ENCODE measurements around the gene GAB1. TPM values are rescaled to one million over a fixed set of nuclear protein-coding genes. Genes with fewer than 3 reads are reported as not detected.
"Not testable (repeated sequence)": the region's sequence is repeated elsewhere in the genome, so short reads cannot be mapped to it uniquely, and the experiment has no call there.

Gene GAB1
- total RNA-seq, 1 donor from 2014 or later, result 7.3 TPM

DNA sequence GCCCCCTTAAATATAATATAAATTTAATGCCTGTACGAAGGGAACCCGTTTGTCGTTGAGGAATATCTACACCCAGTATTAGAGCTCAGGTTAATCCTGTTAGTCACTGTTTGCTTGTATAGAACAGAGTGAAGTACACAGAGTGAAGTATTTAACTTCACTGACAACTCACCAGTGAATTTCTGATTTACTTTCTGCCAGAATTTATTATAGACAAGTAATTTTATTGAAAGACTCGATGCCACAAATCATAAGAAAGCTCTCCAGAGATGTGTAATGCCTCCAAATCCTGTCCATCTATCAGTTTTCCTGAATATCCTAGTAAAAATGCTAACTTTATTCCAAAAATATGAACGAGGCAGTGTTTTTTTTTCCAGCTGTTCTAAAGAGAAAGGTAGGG lies 1.6 kb downstream of the GAB1 start:
- DNase-seq (ENCODE audit: low read depth, low spot score), result no peak

DNA sequence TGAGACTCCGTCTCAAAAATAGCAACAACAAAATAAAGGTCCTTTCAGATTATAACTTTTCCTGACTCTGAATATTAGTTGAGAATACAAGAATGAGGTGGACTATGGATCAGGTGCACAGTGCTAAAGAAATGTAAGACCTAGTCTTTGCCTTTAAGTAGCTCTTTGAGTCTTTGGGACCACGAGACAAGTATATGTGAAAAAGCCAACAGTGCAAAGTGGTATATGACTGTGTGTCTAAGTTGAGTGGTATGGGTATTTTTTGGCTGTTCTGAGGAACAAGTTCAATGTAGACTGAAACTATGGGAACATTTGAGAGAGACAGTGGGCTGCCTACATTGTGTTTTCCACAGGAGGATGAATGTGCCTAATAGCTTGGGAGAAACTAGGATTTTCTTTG lies 2.8 kb downstream of the GAB1 start:
- DNase-seq (ENCODE audit: low read depth, low spot score), result no peak

DNA sequence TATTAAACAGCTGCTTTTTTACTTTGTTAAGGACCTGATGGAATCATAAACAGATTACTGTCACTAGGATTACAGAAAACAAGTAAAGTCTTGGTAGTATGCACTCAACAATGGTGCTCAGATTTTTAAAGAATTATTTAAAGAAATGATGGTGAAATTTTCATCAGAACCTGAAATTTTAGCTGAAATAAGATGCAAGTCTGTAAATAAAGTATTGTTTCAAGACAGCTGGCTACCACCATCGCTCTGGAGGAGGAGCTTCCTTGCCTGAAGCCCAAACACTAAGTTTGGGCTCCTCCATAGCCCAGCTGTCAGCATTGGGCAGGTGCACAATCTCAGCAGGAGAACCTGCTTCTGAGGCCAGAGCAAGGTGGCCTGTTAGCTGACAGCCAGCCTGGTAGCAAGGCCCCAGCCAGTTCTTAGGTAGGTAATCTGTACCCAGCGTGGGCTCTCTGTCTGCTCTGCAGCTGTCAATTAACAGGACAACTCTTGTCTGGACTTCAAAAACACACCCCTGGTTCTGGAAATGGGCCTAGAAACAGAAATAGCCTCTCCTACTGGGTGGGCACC lies 4.6 kb downstream of the GAB1 start:
- DNase-seq (ENCODE audit: low read depth, low spot score), result no peak

DNA sequence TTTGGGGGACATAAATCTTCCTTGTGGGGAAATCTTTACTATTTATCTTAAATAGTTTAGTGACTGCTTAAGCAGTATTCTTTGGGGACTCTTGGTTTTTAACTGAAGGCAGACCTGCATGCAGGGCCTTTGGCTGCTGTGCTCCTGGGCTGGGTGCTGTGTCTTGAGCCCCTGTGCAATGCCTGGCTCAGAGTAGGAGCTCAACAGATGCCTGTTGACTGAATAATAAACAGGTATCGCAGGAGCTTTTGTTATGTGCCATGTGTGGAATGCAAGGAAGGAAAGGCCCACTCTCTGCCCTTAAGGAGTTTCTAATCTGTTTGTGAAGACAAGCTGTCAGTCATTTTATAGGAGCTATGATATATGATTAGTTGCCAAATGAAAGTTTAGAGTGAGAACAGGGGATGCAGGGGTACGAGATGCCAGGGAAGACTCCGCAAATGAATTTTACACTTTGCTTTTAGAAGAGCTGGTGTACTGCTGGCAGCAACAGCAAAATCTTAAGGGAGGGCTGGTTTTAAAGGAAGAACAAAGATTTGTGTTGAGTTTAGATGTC lies 6.7 kb downstream of the GAB1 start:
- DNase-seq (ENCODE audit: low read depth, low spot score), result no peak

DNA sequence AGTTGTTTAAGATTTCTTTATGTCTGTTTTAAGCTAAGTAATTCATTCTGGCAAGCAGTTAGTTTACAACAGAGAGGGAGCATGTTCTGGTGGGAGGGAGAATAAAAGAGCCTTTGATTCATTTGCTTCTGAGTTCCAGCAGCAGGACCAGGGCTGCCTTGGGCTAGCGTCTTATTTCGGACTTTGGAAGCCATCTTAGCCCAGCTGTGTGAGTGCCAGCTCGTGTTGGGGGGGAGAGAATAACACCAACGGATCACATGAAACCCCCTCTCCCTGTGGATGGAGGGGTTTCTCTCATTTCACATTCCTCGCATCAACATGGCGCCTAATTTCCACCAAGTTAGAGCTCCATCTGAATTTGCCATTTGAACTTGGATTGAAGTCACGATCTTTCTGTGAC lies 7.4 kb downstream of the GAB1 start:
- no peak for DNase-seq (ENCODE audit: low read depth, low spot score)

DNA sequence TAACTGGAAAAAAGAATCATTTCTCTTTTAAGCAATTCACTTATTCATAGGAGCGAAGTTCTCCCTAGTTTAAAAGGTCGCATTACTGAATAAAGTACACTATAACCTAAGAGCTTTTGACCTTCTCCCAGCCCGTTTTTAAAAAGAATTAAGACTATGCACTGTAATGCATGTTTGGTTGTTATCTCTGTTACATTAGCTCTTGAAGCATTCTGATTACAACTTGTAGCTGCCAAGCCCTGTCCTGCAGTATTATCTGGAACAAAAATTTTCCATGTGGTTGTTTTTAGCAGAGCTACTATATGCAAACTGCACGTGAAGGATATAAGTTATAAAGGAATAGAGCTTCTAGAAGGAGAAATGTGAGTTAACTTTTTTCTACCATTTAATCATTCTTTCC lies 8.1 kb downstream of the GAB1 start:
- no peak for DNase-seq (ENCODE audit: low read depth, low spot score)

DNA sequence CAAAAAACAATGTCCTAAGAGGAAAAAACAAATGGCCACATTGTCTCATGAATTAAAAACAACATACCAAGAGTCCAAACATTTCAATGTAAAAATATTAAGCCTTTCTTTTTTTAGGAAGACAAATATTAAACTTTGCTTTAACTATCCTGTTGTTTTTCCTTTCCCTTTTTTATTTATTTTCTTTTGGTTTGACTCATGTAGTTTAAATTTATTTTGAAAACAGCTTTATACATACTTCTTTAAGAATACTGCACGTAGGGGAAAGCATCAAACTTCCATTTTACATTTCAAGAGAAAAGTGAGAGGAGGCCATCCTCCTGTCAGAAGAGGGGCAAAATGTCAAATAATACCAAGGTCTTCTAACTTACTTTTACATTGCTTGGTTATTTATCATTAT lies 8.7 kb downstream of the GAB1 start:
- no peak for DNase-seq (ENCODE audit: low read depth, low spot score)

DNA sequence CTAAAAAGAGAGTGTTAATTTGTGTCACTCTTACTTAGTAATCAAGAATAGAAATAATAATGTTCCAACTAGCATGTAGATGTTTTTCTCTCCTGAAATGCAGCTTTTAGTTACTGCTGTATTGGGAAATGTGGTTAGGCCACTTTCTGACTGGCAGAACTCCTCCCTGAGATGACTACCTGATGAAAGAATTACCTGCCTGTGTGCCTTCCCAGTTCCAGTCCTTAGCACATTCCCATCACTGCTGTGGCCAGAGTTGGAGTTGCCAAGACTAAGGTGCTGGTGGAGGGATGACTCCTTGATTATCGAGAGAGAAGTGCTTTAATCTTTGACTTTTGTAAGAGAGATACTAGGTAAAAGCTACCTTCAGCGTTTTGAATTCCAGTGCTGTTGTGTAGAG lies 9.5 kb downstream of the GAB1 start:
- DNase-seq (ENCODE audit: low read depth, low spot score), result no peak

DNA sequence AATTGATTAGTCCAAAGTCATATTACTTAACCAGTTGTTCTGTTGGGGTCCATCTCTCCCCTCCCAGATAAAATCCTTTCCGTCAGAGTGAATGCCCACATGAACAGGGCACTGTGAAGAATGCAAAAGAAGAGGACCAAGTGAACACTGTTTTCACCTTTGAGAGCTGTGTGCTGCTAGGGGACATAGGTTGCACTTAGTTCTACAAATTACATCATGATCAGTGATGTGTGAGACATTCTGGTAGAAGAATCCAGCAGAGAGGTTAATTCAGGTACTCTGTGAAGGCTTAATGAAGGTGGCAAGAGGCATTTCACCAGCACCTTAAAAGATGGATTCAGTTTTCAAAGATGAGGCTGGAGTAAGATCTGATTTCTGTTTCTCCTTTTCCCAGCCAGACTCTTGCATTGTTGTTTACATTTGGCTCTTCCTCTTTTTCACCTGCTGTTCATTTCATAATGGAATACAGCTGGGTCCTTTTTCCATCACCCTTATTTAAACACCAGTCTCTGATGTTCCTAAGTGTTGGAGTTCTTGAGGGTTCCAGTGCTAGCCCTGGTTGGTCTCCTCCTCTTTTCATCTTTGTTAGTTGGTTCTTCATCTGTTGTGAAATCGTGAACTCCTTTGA lies 10.9 kb downstream of the GAB1 start:
- DNase-seq (ENCODE audit: low read depth, low spot score), result no peak

DNA sequence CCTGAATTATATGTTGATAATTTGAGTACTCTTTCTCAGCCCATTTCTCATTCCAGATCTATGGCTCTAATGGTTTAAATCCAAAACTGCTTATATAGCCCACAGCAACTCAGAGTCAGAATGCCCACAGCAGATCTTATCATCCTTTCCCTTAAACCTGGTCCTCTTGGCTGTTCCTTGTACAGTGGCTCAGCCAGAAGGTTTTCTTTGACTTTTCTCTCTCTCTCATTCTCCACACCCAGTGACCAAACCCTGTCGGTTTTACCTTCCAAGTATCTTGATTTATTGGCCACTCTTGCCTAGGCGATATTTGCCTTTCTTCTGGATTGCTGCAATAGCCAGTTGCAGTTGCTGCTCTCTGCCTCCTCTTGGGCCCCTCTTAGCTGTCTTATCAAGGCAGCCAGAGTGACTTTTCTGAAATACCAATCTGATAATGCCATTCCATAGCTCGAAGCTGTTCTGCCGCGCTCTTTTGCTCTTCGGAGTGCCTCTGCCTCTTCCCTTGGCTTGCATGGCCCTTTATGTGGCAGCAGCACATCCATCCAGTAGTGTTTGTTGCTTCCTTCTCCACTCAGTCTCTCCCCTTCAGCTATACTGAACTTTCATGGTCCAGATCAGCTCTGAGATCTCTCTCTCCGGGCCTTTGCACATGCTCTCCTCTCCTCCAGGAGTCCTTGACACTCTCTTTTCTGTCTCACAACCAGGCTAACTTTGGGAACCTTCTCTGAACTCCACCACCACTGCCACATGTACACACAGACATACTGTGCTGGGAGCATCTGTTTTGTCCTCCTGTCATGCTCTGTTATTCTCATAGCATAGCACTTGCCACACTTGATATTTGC lies 11.8 kb downstream of the GAB1 start:
- DNase-seq (ENCODE audit: low read depth, low spot score), result no peak

DNA sequence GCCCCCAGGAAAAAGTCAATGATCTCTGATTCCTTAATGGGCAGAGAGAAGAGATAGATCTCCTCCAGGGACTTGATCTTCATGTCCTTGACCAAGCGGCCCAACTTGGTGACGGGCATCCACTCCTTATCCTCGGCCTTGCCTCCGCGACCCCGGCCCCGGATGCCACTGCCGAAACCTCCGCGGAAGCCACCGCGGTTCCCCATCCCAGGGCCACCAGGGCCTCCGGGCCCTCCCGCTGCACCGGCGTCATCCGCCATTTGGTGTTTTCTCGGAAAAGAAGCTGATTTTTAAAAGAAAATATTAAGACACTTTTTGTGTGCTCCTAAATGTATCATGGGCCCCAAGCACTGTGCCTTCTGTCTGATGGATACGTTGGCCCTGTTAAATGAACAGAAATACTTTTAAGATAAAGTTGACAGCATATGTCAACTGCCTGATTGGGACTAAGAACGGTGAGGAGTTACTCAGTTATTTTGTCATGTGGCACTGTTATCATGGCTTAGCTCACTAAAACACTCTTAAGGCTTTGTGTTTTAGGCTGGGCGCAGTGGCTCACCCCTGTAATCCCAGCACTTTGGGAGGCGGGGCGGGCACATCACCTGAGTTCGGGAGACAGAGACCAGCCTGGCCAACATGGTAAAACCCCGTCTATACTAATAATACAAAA lies 13.3 kb downstream of the GAB1 start:
- DNase-seq (ENCODE audit: low read depth, low spot score), result not testable (repeated sequence)

DNA sequence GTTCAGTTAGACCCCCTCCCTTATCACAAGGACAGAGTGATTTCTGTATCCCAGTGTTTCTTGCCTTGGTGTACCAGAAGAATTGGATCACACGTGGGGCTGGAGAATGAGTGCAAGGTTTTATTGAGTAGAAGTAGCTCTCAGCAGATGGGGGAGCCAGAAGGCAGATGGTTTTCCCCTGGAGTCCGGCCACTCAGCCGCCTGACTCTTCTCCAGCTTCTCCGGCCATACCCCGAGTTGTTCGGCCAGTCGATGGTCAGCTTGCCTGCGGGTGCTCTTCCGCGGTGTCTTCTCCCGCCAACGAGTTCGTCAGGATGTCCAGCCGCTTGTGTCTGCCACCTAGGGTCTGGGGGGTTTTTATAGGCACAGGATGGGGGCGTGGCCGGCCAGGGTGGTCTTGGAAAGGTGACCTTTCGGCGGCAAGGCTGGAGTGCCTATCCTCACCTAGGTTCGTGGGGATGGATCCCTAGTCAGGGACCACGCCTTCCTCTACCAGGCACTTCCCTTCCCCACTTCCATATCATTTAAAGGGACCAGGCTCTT lies 14.5 kb downstream of the GAB1 start:
- DNase-seq (ENCODE audit: low read depth, low spot score), result no peak

DNA sequence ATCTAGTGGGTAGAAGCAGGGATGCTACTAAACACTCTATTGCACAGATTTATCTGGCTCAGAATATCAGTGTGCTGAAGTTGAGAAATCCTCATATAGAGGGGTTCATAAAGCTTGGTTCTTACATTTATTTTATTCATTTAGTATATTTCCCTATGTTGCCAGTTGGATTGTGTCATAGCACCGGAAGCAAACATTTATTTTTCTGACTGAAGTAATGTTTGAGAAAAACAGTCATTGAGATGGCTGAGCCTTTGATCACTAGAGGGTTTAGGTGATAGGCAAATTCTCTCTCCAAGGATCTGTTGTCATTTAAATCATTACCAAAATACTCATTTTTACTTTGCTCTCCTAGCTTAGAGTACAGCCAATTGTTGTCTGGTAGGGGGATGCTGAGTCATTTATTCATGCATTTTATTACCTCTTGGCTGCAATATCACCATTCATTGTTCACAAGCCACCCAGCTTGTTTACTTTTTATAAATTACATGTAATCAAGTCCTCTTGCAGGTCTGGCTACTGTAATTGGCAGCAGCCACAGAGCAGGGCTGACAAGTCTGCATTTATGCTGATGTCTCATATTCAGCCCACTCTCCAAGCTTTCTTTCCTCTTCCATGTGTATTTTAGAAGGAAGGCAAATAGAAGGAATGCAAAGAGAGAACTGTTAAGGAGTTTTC lies 15.2 kb downstream of the GAB1 start:
- DNase-seq (ENCODE audit: low read depth, low spot score), result no peak

DNA sequence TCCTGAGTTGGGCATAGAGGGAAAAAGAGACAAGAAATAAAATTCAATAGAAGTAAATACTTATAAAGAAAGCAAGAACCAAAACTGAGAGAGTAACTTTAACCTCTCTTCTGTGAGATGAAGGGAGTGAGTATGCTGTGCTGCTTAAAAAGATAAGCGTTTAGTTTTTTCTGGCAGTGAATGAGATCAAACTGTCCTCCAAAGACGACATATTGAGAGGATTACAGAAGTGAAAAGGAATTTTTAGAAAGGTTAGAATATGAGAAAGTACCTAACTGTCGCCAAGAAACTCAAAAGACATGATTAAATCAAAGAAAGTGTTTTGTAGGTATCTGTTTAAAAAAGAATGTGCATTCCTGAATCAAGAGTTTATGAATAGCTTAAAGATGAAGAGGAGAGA lies 16.0 kb downstream of the GAB1 start:
- no peak for DNase-seq (ENCODE audit: low read depth, low spot score)

DNA sequence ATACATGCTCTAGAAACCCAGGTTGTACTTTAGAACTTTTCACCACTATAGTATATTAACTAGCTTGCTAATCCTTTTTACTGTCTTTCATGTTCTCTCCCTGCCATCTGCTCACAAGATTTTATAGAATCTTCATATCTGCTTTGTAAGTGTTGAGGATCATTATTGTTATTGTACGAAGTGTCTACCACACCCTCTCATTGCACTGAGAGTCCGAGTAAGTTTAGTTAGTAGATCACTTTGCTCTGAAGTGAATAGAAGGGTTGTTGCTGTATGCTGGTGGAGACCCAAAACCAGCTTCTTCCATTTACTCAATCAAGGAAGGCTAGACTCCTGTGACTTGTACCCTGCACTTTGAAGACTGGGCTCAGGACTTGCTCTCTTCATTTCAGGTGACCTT lies 17.1 kb downstream of the GAB1 start:
- no peak for DNase-seq (ENCODE audit: low read depth, low spot score)

DNA sequence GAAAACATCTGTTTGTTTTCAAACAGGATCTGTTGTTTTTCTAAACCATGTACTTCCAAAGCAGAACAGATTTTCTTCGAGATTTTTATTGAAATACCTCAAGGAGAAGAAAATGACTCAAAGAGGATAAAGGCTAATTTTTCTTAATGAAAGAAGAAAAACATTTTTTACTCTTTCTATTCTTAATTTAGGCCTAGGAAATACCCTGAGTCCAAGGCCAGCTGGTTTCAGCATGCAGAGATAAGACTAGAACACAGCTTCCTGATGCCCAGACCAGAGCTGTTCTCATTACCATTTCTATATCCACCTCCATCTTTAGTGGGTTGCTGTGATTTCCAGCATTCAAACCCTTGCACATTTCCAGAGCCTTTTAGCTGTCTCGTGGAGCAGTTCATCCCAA lies 18.3 kb downstream of the GAB1 start:
- DNase-seq (ENCODE audit: low read depth, low spot score), result no peak

DNA sequence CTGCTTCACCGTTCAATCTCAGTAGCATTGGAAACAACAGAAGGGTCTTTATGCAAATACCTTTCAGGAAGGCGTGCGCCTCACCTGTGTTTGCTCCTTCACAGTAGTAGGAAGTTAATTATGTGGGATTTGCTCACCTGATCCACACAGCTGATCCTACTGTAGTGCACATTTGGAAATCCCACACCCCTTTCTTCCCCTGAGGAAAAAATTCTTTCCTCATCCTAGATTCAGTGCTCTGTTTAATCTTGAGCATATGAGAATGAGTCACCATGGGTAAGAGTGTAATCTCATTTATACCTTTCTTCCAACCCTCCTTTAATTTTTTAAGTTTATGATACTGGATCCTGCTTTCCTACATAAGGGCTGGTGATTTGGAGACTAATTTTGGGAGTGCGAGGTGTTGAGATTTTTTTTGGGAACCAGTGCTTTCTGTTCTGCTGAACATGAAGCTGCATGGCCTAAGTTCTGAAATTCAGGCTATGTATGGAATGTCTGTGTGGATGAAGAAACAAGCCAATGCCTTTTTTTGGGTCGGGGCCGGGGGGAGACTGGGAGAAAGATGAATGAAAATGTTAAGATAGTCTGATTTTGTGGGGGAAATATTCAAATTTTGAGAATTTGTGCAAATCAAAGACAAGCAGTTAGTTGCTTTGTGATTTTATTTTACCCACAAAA lies 19.0 kb downstream of the GAB1 start:
- DNase-seq (ENCODE audit: low read depth, low spot score), result no peak

DNA sequence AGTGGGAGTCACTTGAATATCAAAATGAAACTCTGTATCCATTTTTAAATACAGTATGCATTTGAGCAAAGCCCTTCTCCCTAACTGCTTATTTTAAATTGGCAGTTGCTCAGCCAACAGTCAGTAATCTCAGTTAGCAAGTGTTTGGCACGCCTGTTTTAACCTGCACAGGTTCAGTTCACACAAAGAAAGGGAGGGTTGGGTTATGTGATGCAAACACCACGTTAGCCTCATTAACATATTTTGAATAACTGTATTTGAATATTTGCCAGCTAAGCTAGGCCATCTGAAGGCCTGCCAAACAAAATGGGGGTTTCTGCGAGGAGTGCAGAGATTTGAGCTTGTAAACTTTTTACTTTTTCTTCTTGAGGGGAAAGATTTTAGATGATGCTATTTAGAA lies 19.8 kb downstream of the GAB1 start:
- DNase-seq (ENCODE audit: low read depth, low spot score), result no peak

DNA sequence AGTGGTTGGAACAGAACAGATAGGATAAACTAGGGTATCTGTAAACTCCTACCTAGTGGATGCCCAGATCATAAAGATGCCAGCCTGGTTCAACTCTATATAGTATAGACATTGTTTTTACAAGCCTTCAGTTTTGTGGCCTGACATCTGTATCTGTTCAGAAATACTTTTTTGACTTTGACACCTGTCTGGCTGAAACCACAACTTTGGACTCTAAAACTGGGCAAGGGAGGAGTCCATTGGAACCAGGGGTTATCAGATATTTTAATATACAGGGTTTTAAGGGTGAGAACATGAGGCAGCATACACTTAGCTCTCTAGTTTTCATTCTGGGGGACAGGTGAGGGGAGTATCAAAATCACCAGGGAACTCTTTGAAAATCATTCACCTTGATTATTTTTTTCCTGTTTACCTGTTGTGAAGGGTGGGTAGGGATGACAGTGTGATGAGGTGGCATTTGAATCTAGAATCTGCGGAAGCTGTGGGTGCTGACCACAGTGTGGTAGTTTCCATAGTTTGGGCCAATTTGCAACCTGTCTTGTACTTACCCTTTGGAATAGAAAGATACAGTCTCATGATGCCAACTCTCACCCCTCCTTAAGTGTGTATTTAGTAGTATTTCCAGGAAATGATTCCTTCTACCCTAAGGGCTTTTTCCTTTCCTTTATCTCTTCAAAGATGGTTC lies 20.6 kb downstream of the GAB1 start:
- DNase-seq (ENCODE audit: low read depth, low spot score), result no peak

DNA sequence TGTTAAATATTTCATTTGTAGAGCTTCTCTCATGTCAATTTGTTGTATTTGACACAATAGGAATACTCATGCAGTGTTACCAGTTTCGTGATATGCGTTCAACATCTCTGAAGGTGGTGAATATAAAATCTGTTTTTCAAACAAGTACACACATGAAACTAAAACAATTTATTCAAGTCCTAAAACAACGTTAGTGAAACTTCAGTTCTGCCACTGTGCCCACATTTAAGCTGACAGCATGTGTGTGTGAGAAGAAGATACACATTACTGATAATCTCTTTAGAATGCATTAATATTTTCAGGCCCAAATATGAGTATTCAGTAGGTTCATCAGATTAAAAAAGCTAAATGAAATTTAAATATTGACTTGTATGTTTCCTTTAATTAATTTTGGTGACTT lies 21.7 kb downstream of the GAB1 start:
- no peak for DNase-seq (ENCODE audit: low read depth, low spot score)

Measured in pulmonary artery endothelial cell (primary cell).